ENCODE measurements around the gene ARL6IP6. TPM values are rescaled to one million over a fixed set of nuclear protein-coding genes. Genes with fewer than 3 reads are reported as not detected.

The ARL6IP6 gene
- total and polyA plus RNA-seq, 4 donors = 7.5 to 17.9 (median 12.3) TPM

- H3K4me1 ChIP-seq (ENCODE audit: control insufficient read depth in 5 of 5, insufficient read depth in 5 of 5, low read length in 5 of 5) = peaks cover 0 to 1% (median 0%) of the 10 kb centered on the region in 5 donors
- TF ChIP-seq CTCF (IDR thresholded peaks at IDR 0.05; ENCODE audit: control extremely low read depth, extremely low read depth) = no peak
- no peaks in the 10 kb centered on the region for H3K27me3 ChIP-seq (ENCODE audit: control insufficient read depth in 3 of 3, insufficient read depth in 3 of 3, low read length in 2 of 3)
- DNase-seq (no peak), ATAC-seq (ENCODE audit: insufficient read depth, low FRiP score) (no peak)
- H3K27ac ChIP-seq (ENCODE audit: low read depth in 1 of 2, low read length in 1 of 2) = no peak overlapping the region
- no peaks in the 10 kb centered on the region for H3K9me3 ChIP-seq (ENCODE audit: control insufficient read depth in 4 of 4, insufficient read depth in 3 of 4, low read length in 3 of 4)
- no peaks in the 10 kb centered on the region for H3K36me3 ChIP-seq (ENCODE audit: control insufficient read depth in 4 of 4, insufficient read depth in 4 of 4, low read length in 4 of 4)
- no peak overlapping the region for H3K9ac ChIP-seq (ENCODE audit: insufficient read depth in 1 of 2, low read length in 2 of 2)
- no peak overlapping the region for H3K4me3 ChIP-seq
- WGBS, 2 donors = 69 to 85% methylated on average over 4 of the region's 4 CpGs
Measured at GRCh38 chr2:152792974-152793373, 74.6 kb downstream of the ARL6IP6 start.

DNA sequence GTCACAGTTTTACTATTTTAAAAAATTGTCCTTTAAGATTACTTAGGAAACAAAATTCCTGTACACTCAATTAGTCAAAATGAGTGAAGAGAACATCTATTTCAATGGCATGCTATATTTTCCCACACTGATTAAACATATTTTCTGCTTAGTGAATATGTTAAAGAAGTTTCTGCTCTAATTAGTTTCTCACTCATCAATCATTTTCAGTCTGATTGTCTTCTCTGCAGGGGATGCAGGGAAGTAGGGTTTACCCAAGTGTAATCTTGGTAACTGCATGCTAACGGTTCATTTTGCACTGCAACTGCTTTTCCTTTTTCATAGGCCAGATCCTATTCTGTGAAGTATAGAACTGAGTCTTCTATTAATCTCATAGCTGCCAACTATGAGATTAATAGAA is 78.5 kb downstream of the ARL6IP6 start:
- 68 to 77% methylated on average over 1 of the region's 1 CpG for WGBS, 2 donors
- ATAC-seq (ENCODE audit: insufficient read depth, low FRiP score) = no peak
- Histone ChIP-seq H3K27ac (ENCODE audit: low read depth in 1 of 2, low read length in 1 of 2) (no peak overlapping the region), H3K9me3 (ENCODE audit: control insufficient read depth in 4 of 4, insufficient read depth in 3 of 4, low read length in 3 of 4) (no peaks in the 10 kb centered on the region), H3K4me3 (no peak overlapping the region), H3K27me3 (ENCODE audit: control insufficient read depth in 3 of 3, insufficient read depth in 3 of 3, low read length in 2 of 3) (no peaks in the 10 kb centered on the region), H3K9ac (ENCODE audit: insufficient read depth in 1 of 2, low read length in 2 of 2) (no peak overlapping the region), H3K4me1 (ENCODE audit: control insufficient read depth in 5 of 5, insufficient read depth in 5 of 5, low read length in 5 of 5) (peaks cover 0 to 1% (median 0%) of the 10 kb centered on the region in 5 donors), H3K36me3 (ENCODE audit: control insufficient read depth in 4 of 4, insufficient read depth in 4 of 4, low read length in 4 of 4) (no peaks in the 10 kb centered on the region)
- no peak for TF ChIP-seq CTCF (IDR thresholded peaks at IDR 0.05; ENCODE audit: control extremely low read depth, extremely low read depth)
- DNase-seq = no peak

DNA sequence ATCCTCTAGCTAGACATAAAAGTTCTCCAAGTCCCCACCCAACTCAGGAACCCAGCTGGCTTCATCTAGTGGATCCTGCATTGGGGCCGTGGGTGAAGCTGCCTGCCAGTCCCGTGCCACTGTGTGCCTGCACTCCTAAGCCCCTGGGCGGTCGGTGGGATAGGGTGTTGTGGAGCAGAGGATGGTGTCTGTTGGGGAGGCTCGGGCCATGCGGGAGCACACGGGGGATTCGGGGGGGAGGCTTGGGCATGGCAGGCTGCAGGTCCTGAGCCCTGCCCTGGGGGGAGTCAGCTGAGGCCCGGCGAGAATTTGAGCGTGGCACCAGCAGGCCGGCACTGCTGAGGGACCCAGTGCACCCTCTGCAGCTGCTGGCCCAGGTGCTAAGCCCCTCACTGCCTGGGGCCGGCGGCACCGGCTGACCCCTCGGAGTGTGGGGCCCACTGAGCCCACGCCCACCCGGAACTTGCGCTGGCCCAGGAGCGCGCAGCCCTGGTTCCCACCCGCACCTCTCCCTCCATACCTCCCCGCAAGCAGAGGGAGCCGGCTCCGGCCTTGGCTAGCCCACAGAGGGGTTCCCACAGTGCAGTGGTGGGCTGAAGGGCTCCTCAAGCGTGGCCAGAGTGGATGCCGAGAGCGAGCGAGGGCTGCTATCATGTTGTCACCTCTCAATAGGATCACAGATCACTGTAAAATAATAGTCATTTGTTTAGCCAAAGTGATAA is 86.4 kb downstream of the ARL6IP6 start:
- no peaks in the 10 kb centered on the region for H3K36me3 ChIP-seq (ENCODE audit: control insufficient read depth in 4 of 4, insufficient read depth in 4 of 4, low read length in 4 of 4)
- H3K9ac ChIP-seq (ENCODE audit: insufficient read depth in 1 of 2, low read length in 2 of 2) = no peak overlapping the region
- H3K9me3 ChIP-seq (ENCODE audit: control insufficient read depth in 4 of 4, insufficient read depth in 3 of 4, low read length in 3 of 4) = no peaks in the 10 kb centered on the region
- no peak overlapping the region for H3K27ac ChIP-seq (ENCODE audit: low read depth in 1 of 2, low read length in 1 of 2)
- H3K4me3 ChIP-seq = no peak overlapping the region
- no peak for TF ChIP-seq CTCF (IDR thresholded peaks at IDR 0.05; ENCODE audit: control extremely low read depth, extremely low read depth)
- WGBS, 2 donors = 96 to 97% methylated on average over 29 of the region's 29 CpGs
- no peaks in the 10 kb centered on the region for H3K27me3 ChIP-seq (ENCODE audit: control insufficient read depth in 3 of 3, insufficient read depth in 3 of 3, low read length in 2 of 3)
- no peak for DNase-seq
- no peak for ATAC-seq (ENCODE audit: insufficient read depth, low FRiP score)
- H3K4me1 ChIP-seq (ENCODE audit: control insufficient read depth in 5 of 5, insufficient read depth in 5 of 5, low read length in 5 of 5) = no peaks in the 10 kb centered on the region

DNA sequence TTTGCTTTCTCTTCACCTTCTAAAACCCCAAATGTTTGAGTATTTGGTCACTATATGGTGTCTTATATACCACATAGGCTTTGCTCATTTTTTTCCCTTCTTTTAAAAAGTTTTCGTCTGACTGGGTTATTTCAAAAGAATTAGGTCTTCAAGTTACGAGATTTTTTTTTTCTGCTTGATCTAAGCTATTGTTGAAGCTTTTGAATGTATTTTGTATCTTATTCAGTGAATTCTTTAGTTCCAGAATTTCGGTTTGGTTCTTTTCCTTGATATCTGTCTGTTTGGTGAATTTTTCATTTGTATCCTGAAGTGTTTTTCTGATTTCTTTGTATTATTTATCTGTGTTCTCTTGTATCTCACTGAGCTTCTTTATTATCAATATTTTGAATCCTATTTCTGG is 93.5 kb downstream of the ARL6IP6 start:
- Histone ChIP-seq H3K9ac (ENCODE audit: insufficient read depth in 1 of 2, low read length in 2 of 2) (no peak overlapping the region), H3K27ac (ENCODE audit: low read depth in 1 of 2, low read length in 1 of 2) (no peak overlapping the region), H3K4me3 (no peak overlapping the region), H3K9me3 (ENCODE audit: control insufficient read depth in 4 of 4, insufficient read depth in 3 of 4, low read length in 3 of 4) (peaks cover 0 to 8% (median 0%) of the 10 kb centered on the region in 4 donors), H3K4me1 (ENCODE audit: control insufficient read depth in 5 of 5, insufficient read depth in 5 of 5, low read length in 5 of 5) (no peaks in the 10 kb centered on the region), H3K27me3 (ENCODE audit: control insufficient read depth in 3 of 3, insufficient read depth in 3 of 3, low read length in 2 of 3) (no peaks in the 10 kb centered on the region), H3K36me3 (ENCODE audit: control insufficient read depth in 4 of 4, insufficient read depth in 4 of 4, low read length in 4 of 4) (no peaks in the 10 kb centered on the region)
- no peak for TF ChIP-seq CTCF (IDR thresholded peaks at IDR 0.05; ENCODE audit: control extremely low read depth, extremely low read depth)
- WGBS, 2 donors = 87 to 88% methylated on average over 3 of the region's 3 CpGs
- DNase-seq (no peak), ATAC-seq (ENCODE audit: insufficient read depth, low FRiP score) (no peak)

Measured in lung (tissue), 12 donors.